Stomach smooth muscle (tissue), 2 donors: ENCODE results near the gene ARID1B.

Experiments used
- H3K27ac ChIP-seq: one replicate; pipeline ENCODE4 v1.7.0; 2013; ENCODE audit warnings: mild to moderate bottlenecking, low read length, inconsistent platforms
- H3K27me3 ChIP-seq, 2 donors: one replicate each; pipeline ENCODE4 v1.7.0; 2013; ENCODE audit warnings: low read length in 2 of 2; ENCODE audit not compliant: insufficient read depth in 2 of 2, control insufficient read depth in 1 of 2
- H3K36me3 ChIP-seq, 2 donors: one replicate each; pipeline ENCODE4 v1.7.0; 2013; ENCODE audit warnings: low read length in 2 of 2; ENCODE audit not compliant: control insufficient read depth in 2 of 2, insufficient read depth in 2 of 2
- H3K4me1 ChIP-seq: one replicate; pipeline ENCODE4 v1.7.0; 2013; ENCODE audit warnings: low read length; ENCODE audit not compliant: control insufficient read depth, insufficient read depth
- H3K4me3 ChIP-seq, 2 donors: one replicate each; pipeline ENCODE4 v1.7.0; 2013; ENCODE audit warnings: low read length in 2 of 2
- H3K9ac ChIP-seq, 2 donors: one replicate each; pipeline ENCODE4 v1.7.0; 2013; ENCODE audit warnings: low read length in 2 of 2, mild to moderate bottlenecking in 1 of 2
- H3K9me3 ChIP-seq, 2 donors: one replicate each; pipeline ENCODE4 v1.7.0; 2013; ENCODE audit warnings: low read length in 2 of 2; ENCODE audit not compliant: control insufficient read depth in 2 of 2
- donor health status: healthy.
- donor health status: Pancreatic carcinoma.

Gene ARID1B

DNA sequence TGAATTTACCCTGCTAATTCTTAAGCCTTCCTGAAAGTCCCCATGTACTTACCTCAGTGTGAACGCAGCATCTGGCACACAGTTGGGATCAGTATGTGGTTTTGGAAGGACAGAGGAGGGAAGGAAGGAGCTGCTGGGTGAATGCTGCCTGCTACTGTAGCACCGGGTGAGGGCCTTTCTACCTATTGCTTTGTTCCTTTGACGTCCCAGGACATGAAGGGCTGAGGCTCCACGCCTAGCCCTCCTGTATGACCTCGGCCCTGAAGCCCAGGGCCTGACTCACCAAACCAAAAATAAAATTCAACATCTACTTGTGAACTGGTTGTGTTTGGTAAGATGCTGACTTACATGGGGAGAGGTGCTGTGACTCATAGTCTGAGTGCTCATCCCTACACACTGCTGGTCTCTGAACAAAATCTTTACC is 51.1 kb downstream of the ARID1B start:
- Histone ChIP-seq H3K36me3 (peaks cover 2 to 5% of the 10 kb centered on the region in 2 donors), H3K9me3 (no peaks in the 10 kb centered on the region), H3K27me3 (no peaks in the 10 kb centered on the region), H3K9ac (peak overlapping the region in 1 of 2 donors; percentile 6), H3K4me3 (no peak overlapping the region), H3K4me1 (peaks cover 31% of the 10 kb centered on the region), H3K27ac (peak overlapping the region; percentile 12)

GRCh38 chr6:156830126-156830525 is 52.9 kb downstream of the ARID1B start:
- Histone ChIP-seq H3K4me3 (no peak overlapping the region), H3K36me3 (peaks cover 2 to 5% of the 10 kb centered on the region in 2 donors), H3K27ac (no peak overlapping the region), H3K27me3 (no peaks in the 10 kb centered on the region), H3K9ac (no peak overlapping the region), H3K4me1 (peaks cover 29% of the 10 kb centered on the region), H3K9me3 (no peaks in the 10 kb centered on the region)

GRCh38 chr6:156832231-156832647 is 55.1 kb downstream of the ARID1B start:
- H3K9ac ChIP-seq, result no peak overlapping the region
- H3K9me3 ChIP-seq, result no peaks in the 10 kb centered on the region
- H3K4me3 ChIP-seq, result no peak overlapping the region
- peaks cover 5 to 6% of the 10 kb centered on the region in 2 donors for H3K36me3 ChIP-seq
- no peak overlapping the region for H3K27ac ChIP-seq
- H3K4me1 ChIP-seq, result peaks cover 17% of the 10 kb centered on the region
- H3K27me3 ChIP-seq, result no peaks in the 10 kb centered on the region

DNA sequence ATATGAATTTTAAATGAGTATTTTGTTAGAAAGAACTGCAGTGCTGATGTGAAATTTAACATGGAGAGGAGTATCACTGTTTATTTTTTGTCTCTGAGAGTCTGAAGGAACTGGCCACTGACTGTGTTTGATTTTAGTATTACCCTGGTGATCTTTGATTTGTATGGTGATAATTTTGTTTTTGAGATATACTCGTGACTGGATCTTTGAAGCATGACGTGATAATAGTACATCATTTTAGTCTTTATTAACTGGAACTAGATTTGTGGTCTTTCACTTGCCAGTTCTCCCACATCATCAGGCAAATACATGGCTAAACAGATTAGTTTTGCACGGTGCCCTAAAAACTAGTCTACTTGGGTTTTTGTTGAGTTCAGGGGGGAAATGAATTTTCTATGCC is 55.5 kb downstream of the ARID1B start:
- Histone ChIP-seq H3K27me3 (no peaks in the 10 kb centered on the region), H3K9me3 (no peaks in the 10 kb centered on the region), H3K4me3 (no peak overlapping the region), H3K27ac (no peak overlapping the region), H3K4me1 (peaks cover 13% of the 10 kb centered on the region), H3K9ac (no peak overlapping the region), H3K36me3 (peaks cover 5 to 6% of the 10 kb centered on the region in 2 donors)

GRCh38 chr6:156833755-156834154 is 56.6 kb downstream of the ARID1B start:
- H3K9ac ChIP-seq, result no peak overlapping the region
- H3K27me3 ChIP-seq, result no peaks in the 10 kb centered on the region
- H3K36me3 ChIP-seq, result peaks cover 5 to 6% of the 10 kb centered on the region in 2 donors
- no peak overlapping the region for H3K4me3 ChIP-seq
- peaks cover 7% of the 10 kb centered on the region for H3K4me1 ChIP-seq
- no peaks in the 10 kb centered on the region for H3K9me3 ChIP-seq
- H3K27ac ChIP-seq, result no peak overlapping the region

- Histone ChIP-seq H3K4me3 (no peak overlapping the region), H3K4me1 (peaks cover 26% of the 10 kb centered on the region), H3K27me3 (no peaks in the 10 kb centered on the region), H3K9ac (no peak overlapping the region), H3K36me3 (peaks cover 0 to 3% of the 10 kb centered on the region in 2 donors), H3K9me3 (no peaks in the 10 kb centered on the region), H3K27ac (peak overlapping the region; percentile 18)
Observed at GRCh38 chr6:156839129-156839528, 62.0 kb downstream of the ARID1B start.

- Histone ChIP-seq H3K27me3 (no peaks in the 10 kb centered on the region), H3K4me1 (peaks cover 28% of the 10 kb centered on the region), H3K9ac (no peak overlapping the region), H3K36me3 (peaks cover 0 to 3% of the 10 kb centered on the region in 2 donors), H3K4me3 (peak overlapping the region in 1 of 2 donors; percentile 23), H3K27ac (peak overlapping the region; percentile 18), H3K9me3 (no peaks in the 10 kb centered on the region)
Observed at GRCh38 chr6:156839591-156840001, 62.4 kb downstream of the ARID1B start.

- H3K9ac ChIP-seq, result no peak overlapping the region
- peaks cover 28% of the 10 kb centered on the region for H3K4me1 ChIP-seq
- H3K4me3 ChIP-seq, result peak overlapping the region in 1 of 2 donors; percentile 23
- no peaks in the 10 kb centered on the region for H3K9me3 ChIP-seq
- H3K27me3 ChIP-seq, result no peaks in the 10 kb centered on the region
- no peak overlapping the region for H3K27ac ChIP-seq
- peaks cover 0 to 3% of the 10 kb centered on the region in 2 donors for H3K36me3 ChIP-seq
Observed at GRCh38 chr6:156840136-156840535, 63.0 kb downstream of the ARID1B start.

DNA sequence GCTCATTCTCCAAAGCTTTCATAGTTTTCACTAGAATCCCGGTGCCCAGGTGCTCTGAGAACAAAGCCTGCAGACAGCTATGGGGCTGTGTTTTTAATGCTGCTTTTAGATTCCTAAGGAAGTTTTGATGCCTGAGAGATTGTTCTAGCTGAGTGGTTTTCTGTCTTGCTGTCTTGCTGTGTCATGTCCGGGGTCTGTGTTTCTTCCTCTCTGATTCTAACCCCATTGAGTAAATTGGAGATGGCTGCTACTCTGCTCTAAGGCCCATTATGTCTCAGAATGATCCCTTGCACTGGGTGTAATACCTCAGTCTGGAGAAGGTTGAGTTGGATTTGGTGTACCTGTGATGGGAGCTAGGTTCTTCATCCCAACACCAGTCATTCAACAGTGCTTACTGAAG is 63.4 kb downstream of the ARID1B start:
- H3K4me3 ChIP-seq, result no peak overlapping the region
- H3K27ac ChIP-seq, result no peak overlapping the region
- H3K27me3 ChIP-seq, result no peaks in the 10 kb centered on the region
- peaks cover 28% of the 10 kb centered on the region for H3K4me1 ChIP-seq
- H3K36me3 ChIP-seq, result peaks cover 0 to 3% of the 10 kb centered on the region in 2 donors
- H3K9me3 ChIP-seq, result no peaks in the 10 kb centered on the region
- H3K9ac ChIP-seq, result no peak overlapping the region

- H3K9me3 ChIP-seq, result no peaks in the 10 kb centered on the region
- H3K4me3 ChIP-seq, result no peak overlapping the region
- peaks cover 30% of the 10 kb centered on the region for H3K4me1 ChIP-seq
- no peak overlapping the region for H3K9ac ChIP-seq
- H3K27ac ChIP-seq, result no peak overlapping the region
- H3K36me3 ChIP-seq, result no peaks in the 10 kb centered on the region
- H3K27me3 ChIP-seq, result no peaks in the 10 kb centered on the region
Observed at GRCh38 chr6:156841508-156841907, 64.3 kb downstream of the ARID1B start.

DNA sequence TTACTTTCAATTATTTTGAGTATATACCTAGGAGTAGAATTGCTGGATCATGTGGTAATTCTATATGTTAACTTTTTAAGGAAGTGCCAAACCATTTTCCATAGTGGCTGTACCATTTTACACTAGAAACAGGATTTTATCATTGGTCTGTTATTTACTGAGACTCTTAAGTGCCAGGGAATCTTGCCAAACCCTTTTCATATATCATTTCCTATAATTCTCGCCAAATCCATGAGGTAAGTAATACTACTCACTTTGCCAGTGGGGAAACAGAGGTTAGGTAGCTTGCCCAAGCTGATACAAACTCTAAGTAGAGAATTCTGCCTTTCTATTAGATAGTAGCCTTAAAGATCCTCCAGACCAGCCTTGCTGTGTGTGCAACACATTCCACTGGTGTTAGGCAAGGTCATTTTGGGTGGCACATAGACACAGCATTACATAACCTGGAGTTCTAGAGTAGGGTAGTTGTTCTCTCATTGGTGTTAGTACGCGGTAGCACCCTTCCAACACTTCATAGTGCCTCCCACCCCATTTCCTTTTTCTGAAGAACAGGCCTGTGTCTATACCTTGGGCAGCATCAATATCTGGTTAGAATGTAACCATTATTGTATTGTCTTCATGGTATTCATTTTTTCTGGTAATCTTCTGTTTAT is 65.5 kb downstream of the ARID1B start:
- peaks cover 42% of the 10 kb centered on the region for H3K4me1 ChIP-seq
- H3K9ac ChIP-seq, result no peak overlapping the region
- no peaks in the 10 kb centered on the region for H3K36me3 ChIP-seq
- no peak overlapping the region for H3K4me3 ChIP-seq
- H3K27me3 ChIP-seq, result no peaks in the 10 kb centered on the region
- no peak overlapping the region for H3K27ac ChIP-seq
- H3K9me3 ChIP-seq, result no peaks in the 10 kb centered on the region
